ENCODE measurements around the gene MYO1A.

DNA sequence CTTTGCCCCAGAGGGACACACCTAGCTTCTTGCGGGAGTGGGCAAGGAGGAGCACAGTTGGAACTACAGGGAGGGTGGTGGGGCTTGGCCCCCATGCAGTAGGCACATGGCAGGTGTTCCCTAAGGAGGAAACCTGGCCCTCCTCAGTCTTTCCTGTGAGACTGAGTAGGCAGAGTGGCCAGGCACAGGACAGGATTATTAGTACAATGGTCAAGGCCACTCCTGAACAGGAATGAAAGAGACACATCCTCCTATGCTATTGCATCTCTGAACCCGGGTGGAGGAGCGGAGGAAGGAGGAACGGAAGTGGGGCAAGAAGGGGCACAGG lies 846 bp downstream of the MYO1A start:
- TF ChIP-seq, protein P1, sequence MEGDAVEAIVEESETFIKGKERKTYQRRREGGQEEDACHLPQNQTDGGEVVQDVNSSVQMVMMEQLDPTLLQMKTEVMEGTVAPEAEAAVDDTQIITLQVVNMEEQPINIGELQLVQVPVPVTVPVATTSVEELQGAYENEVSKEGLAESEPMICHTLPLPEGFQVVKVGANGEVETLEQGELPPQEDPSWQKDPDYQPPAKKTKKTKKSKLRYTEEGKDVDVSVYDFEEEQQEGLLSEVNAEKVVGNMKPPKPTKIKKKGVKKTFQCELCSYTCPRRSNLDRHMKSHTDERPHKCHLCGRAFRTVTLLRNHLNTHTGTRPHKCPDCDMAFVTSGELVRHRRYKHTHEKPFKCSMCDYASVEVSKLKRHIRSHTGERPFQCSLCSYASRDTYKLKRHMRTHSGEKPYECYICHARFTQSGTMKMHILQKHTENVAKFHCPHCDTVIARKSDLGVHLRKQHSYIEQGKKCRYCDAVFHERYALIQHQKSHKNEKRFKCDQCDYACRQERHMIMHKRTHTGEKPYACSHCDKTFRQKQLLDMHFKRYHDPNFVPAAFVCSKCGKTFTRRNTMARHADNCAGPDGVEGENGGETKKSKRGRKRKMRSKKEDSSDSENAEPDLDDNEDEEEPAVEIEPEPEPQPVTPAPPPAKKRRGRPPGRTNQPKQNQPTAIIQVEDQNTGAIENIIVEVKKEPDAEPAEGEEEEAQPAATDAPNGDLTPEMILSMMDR (IDR thresholded peaks at IDR 0.05) = no peak
- TF ChIP-seq ZFX (IDR thresholded peaks at IDR 0.05; ENCODE audit: borderline replicate concordance) = no peak

All from 22Rv1 (cell line).